SK-N-MC (cell line): ENCODE results near the gene ABCC1.

Experiments
- EZH2 ChIP-seq: fragments of 200-600 bp; sonication (generic); IDR thresholded peaks from one replicate; pipeline ENCODE4 v1.6.1; 2017; ENCODE audit warnings: antibody characterized with exemption
- FOXP2 ChIP-seq: optimal IDR thresholded peaks from 2 replicates; pipeline ENCODE3; 2011; ENCODE audit warnings: mild to moderate bottlenecking, moderate library complexity; ENCODE audit not compliant: insufficient read depth; ENCODE audit errors: extremely low read length, control extremely low read depth
- POLR2AphosphoS5 ChIP-seq: IDR thresholded peaks from 2 replicates; pipeline ENCODE4 v1.6.1; 2012; ENCODE audit warnings: mild to moderate bottlenecking, low read depth, low read length, borderline replicate concordance

DNA sequence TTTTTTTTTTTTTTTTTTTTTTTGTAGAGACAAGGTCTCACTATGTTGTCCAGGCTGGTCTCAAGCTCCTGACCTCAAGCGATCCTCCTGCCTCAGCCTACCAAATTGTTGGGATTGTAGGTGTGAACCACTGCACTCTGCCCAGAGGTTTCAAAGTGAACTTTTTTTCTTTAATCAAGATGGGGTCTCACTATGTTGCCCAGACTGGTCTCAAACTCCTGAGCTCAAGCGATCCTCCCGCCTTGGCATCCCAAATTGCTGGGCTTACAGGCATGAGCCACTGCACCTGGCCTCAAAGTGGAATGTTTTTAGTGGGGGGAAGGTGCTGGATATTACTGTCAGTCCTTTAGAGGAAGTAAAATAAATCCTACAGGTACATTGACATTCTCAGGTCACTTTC lies 49.1 kb upstream of the ABCC1 start:
- TF ChIP-seq POLR2AphosphoS5 (no peak), EZH2 (no peak), FOXP2 (no peak)
